Uterine smooth muscle cell (primary cell): ENCODE measurements around the gene OR5AP2. TPM values are rescaled to one million over a fixed set of nuclear protein-coding genes. Genes with fewer than 3 reads are reported as not detected.

Source experiments
- total RNA-seq: library from RNA; depleted of rRNA; stranded (reverse); fragments of >200 nt; gene quantifications from 2 replicates; pipeline ENCODE4 v1.2.3, GENCODE V29; 2014

Gene OR5AP2
- total RNA-seq = not detected in 2 replicates

DNA sequence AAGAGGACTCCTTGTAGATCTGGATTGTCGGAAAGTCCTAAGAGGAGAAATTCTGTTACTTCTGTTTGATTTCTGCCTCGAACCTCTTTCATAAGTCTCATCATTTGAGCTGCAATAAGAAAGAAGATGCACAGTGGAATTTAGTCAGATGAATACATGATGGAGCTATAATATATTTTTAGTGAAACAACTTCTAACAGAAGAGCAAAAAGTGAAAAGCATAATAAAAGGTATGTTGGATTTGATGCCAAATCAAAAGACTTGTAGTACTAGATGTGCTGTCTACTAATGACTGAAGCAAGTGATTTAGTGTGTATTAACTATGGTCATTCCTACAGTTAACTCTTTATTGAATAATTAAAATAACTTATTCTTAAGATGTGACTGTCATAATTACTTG is at the start of gene OR5AP2:
OR5AP2 (minus strand) TSS at position 101 of the 400 bp plus-strand sequence; CDS start at position 101, 0 bp downstream.

DNA sequence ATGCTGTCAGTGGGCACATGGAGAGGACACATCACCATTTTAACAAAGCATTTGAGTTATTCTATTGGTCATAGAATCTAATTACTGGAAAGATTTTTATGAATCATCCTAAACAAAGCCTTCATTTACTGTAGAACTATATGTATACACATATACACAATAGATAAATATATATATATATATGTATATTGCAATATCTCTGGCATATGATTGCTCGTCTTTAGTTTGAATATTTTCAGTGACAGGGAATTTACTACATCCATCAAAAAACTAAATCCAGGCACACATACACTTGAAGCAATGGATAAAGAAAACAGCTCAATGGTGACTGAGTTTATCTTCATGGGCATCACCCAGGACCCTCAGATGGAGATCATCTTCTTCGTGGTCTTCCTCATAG is 21.1 kb upstream of the OR5AP2 start, which contains the start of gene OR5AR1:
OR5AR1 (plus strand) TSS at position 301 of the 400 bp plus-strand sequence; CDS start at position 301, 0 bp downstream.

Other genes with a start within 250 kb of the OR5AP2 start
- gene OR5AL1, start 229.7 kb downstream of the OR5AP2 start, total RNA-seq = not detected in 2 replicates
- not detected in 2 replicates for gene OR5M3, start 169.1 kb downstream of the OR5AP2 start, total RNA-seq
- not detected in 2 replicates for gene OR5M8, start 151.1 kb downstream of the OR5AP2 start, total RNA-seq
- gene OR5M11, start 99.2 kb downstream of the OR5AP2 start, total RNA-seq = not detected in 2 replicates
- gene OR5M10, start 64.7 kb downstream of the OR5AP2 start, total RNA-seq = not detected in 2 replicates
- not detected in 2 replicates for gene OR5M1, start 27.6 kb downstream of the OR5AP2 start, total RNA-seq
- not detected in 2 replicates for gene OR5AR1, start 21.2 kb upstream of the OR5AP2 start, total RNA-seq
- not detected in 2 replicates for gene OR9G1, start 56.7 kb upstream of the OR5AP2 start, total RNA-seq
- not detected in 2 replicates for gene OR9G4, start 106.3 kb upstream of the OR5AP2 start, total RNA-seq